Hypothalamus (tissue), 51 donors: ENCODE data around the gene CD300E.
A peak's percentile ranks its signal among the peaks of the same experiment; 100 is the strongest.
"Not testable (repeated sequence)": the region's sequence is repeated elsewhere in the genome, so short reads cannot be mapped to it uniquely, and the experiment has no call there.

ENCODE experiments used
- DNase-seq, 51 donors: peaks; one replicate each; lab custom pipeline; 2025; lab: John Stamatoyannopoulos, UW

The CD300E gene

DNA sequence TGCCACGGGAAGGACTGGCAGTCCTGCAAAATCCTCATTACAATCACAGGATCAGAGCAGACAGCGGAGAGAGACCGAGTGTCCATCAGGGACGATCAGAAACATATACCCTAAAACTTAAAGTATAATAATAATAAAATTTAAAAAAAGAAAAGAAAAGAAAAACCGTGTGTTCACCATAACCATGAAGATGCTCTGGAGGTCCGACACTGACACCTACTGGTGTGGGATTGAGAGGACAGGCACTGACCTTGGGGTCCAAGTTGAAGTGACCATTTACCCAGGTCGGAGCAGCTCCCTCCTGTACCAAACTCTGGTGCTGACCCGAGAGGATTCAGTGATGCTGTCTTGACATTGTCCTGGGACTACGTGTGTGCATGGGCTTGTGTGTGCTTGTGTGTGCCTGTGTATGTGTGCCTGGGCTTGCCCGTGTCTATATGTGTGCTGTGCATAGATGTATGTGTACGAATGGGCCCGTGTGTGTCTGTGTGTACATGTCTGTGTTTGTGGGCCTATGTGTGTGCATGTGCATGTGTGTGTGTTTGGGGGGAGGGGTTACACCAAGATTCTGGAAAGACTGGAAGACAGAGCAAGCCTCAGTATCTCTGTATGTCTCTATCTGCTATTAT, 21.5 kb downstream of the CD300E start:
- peak in 6 of 51 donors; percentile 9 to 18 (median 15) for DNase-seq

DNA sequence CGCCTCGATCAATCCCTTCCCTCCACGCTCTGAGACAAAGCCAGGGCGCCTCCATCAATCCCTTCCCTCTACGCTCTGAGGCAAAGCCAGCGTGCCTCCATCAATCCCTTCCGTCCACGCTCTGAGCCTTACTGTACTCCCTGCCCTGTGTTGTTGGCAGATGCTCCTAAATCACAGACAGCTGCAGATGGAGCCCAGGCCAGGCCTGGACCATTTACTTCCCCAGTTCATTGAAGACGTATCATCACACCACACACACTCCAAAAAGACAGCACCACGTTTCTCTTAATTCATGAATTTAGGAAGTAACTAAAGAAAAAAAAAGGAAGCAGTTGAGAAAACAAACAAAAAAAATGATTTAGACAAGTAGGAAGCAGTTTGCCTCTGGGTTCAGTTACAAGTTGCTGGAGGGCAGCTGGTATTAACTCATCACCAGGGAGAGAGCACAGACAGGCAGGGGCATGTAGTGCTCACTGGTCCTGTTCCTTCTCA, 24.0 kb downstream of the CD300E start:
- DNase-seq = no peak

DNA sequence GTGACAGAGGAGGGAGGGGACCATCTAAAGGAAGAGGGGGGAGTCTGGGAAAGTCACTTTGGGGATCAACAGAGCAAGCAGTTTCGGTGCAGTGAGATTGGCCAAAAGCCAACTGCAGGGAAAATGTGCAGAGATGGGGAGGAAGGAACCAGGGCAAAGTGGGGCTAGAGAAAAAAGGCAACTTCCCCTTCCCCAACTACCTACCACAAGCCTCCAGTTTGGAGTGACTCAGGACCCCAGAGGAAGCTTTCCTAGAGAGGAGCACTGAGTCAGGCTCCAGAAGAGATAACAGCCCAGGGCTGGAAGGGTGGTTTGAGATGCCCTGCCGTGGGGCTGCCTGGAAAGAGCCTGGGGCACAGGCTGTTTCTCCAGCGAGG, 24.5 kb downstream of the CD300E start:
- DNase-seq = no peak

DNA sequence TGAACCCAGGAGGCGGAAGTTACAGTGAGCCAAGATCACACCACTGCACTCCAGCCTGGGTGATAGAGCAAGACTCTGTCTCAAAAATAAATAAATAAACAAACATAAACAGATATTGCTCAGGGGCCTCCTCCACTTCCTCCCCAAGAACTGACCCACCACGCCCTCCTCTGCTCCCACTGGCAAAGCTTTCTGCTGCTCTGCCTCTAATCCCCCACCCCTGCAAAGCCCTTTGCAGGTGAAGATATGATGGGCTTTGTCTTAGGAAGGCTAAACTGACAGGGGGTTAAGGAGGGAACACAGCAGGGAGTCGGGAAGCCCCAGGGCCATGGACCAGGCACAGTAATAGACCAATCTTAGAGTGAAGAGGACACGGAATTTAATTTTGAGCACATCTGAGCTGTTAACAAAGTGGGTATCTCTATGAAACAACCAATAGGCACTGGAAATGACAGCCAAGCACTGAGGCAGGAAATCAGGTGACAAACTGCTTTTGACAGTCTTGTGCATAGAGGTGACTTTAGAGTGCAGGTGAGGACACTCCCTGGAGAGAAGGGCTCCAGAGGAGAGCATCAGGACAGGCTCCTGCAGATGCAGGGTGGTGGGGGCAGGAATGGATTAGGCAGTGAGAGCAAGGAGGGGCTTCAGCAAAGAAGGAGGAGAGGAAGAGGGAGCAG, 25.1 kb downstream of the CD300E start:
- no peak for DNase-seq

DNA sequence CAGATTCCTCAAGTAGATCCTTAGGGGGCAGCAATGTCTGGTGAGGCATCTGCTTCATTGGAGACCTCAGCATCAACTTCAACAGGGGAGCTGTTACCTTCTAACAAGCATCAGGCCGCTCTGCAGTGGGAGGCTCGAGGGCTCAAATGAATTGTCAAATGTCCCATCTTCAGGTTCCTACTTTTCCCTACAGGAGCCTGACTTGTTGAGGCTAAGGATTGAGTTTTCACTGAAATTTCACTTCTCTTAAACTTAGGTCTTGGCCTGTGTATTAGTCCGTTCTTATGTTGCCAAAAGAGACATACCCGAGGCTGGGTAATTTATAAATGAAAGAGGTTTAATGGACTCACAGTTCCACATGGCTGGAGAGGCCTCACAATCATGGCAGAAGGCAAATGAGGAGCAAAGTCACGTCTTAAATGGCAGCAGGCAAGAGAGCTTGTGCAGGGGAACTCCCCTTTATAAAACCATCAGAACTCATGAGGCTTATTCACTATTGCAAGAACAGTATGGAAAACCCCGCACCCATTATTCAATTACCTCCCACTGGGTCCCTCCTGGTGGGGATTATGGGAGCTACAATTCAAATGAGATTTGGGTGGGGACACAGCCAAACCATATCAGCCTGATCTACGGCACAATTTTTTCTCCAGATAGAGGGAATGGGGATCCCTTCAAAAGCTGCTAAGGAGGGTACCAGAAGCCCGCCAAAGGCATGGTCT, 26.3 kb downstream of the CD300E start:
- DNase-seq = no peak

DNA sequence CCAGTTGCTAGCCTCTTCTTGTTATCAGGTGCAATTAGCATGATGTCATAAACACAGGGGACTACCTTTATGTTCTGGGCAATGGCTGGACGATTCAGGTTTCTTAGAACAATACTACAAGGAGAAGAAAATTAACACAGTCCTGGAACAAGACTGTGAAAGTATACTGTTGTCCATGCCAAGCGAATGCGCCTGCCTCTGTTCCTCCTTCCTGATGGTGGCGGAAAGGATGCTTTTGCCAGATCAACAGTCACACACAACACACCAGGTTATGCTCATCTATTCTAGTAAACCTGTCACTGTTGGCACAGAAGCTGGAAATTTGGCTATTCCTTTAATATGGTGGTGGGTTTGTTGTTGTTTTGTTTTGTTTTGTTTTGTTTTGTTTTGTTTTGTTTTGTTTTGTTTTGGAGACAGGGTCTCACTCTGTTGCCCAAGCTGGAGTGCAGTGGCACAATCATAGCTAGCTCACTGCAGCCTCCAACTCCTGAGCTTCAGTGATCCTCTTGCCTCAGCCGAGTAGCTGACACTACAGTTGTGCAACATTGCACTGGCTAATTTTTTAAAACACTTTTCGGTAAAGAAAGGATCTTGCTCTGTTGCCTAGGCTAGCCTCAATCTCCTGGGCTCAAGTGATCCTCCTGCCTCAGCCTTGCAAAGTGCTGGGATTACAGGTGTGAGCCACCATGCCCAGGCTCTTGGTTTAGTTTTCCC, 28.3 kb downstream of the CD300E start:
- DNase-seq = no peak

DNA sequence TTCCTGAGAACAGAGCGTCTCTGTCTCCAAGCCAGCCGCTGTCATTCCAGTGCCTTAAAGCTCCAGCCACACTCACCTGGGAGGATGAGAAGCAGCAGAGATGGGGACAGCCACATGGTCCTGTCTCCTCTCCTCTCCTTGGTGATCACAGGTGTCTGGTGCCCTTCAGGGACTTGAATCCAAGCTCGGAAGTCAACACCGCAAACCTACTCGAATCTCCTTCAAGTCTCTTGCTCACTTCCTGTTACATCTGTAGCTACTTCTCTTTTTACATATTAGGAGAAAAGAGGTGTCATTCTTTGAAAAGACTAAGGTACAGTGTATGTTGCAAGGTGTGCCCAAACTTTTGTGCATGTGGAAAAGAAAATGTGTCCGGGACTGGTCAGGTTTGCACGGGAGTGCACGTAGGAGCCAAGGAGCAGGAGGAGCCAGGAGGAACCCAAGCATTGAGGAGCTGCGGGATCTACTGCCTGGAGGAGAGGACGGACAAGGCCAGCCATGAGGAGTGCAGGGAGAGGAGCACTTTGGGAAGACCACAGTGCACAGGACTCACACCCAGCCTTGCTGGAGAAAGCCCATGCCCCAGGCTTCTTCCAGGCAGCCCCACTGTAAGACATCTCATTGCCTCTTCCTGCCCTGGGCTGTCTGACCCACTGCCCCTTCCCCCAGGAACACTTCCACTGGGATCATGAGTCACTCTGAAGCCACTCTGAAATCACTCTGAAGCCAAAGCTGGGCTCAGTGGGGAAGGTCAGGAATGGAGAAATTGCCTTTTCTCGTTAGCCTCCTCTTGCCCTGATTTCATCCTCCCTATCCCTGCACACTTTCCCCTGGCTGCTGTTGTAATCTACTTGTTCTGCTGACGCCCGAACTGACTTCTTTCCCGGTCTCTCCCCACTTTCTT, 31.2 kb downstream of the CD300E start, which contains the start of gene CD300LD:
TSS of gene CD300LD (minus strand) at position 197 of the 904 bp plus-strand sequence. CDS start at position 116, 81 bp downstream.
- no peak for DNase-seq

DNA sequence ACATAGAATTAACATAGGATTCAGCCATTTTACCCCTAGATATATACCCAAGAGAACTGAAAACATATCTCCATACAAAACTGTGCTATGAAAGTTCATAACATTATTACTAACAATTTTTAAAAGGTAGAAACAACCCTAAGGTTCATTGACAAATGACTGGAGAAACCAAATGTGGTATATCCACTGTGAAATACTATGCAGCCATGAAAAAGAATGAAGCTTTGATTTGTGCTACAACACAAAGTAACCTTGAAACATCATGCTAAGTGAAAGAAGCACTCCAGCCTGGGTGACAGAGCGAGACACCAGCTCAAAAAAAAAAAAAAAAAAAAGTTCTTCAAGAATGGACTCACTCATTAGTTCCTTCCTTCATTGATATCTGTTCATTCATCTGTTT, 32.0 kb downstream of the CD300E start:
- DNase-seq = no peak

DNA sequence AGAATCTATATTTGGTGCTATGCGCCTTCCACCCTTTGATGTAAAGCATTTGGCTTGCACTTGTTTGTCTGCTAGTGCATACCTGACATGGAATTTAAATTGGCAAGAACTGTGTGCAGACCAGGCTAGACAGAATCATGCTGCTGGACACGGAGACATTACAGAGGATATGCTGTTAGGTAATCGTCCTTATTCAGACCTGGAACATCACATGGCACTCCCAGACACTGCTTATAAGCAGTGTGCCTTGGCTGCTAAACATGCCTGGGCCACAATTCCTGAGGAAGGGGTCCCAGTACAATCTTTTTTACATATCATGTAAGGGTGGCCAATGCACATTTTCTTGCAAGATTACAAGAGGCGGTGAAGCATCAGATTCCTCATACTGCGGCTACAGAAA, 37.8 kb downstream of the CD300E start:
- no peak for DNase-seq

DNA sequence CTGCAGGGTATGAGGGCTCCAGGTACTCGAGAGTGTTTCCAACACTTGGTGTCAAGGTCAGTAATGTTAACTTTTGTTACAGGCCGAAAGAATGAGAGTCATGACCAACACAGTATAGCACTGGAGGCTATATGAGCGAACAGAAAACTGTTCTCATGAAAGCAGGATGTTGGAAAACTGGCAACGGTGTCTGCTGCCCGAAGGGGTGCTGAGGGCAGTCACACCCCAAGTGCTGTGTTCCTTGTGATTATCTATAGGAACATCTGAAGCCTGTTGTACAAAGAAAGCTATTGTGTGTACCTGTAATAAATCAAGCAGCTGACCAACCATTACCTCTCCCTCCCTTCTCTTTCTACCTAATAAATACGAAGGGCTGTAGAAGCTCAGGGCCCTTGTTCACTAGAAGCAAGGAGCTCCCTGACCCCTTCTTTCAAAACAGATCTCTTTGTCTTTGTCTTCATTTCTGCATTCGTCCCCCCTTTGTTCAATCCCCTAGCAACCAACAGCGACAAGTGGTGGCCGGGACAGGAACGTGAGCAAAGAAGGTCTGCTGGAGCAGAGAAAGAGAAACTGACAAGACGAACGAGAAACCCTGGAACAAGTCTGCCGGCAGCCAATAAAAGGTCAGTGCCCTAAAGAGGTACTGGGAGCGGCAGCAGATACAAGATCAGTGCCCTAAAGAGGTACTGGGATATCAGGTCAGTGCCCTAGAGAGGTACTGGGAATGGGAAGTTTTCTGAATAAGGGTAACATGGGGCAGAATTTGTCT, 39.1 kb downstream of the CD300E start:
- no peak for DNase-seq

DNA sequence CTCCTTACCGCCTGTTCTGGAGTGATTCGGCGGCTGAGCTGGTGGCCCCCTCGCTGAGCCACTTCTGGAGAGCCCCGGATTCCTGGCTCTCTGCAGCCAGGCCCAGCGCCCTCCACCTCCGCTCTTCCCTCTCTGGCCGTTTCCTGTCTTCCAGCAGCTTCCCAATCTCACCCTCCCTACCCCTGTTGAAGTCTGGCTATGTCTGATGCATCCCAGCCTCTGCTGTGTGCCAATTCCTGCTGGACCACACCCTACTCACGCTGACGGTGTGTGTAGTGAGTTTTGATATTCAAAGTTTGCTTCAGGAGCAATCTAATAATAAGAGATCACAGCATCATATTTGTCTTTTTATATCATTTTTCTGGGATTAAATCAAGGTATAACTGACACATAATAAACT, 40.9 kb downstream of the CD300E start:
- DNase-seq = no peak

DNA sequence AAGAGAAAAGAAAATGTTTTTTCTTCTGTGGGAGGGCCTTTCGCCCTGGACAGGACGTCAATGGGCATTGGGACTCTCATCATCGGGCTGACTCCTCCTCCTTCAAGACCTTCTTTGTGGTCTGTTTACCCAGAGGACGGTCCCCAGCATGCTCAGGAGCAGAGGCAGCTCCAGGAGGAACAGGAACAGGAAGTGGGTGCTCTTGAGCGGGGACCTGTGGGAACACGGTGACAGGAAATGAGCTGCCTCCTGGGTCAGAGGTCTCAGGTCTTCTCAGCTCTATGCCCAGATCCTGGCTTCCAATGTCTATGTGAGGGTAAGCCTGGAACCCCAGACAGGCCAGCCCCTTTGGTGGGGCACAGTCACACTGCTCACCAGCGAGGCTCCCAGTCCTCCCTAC, 43.6 kb downstream of the CD300E start:
- DNase-seq = no peak

DNA sequence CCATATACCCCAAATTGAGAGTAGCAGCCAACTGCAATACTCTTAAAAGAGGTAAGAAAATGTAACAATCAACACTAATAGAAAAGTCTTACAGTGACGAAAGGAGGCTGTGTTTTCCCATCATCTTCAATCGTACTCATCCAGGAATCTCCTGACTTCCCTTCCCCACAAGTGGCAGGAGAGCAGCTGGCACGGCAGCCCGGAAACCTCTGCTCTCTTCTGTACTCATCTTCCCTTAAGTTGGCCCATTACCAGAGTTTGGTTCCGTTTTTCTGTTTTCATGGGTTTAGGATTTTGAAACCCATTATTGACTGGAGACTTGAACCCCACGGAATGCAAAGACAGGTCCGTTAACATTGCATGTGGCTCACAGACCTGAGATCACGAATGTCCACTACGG, 44.6 kb downstream of the CD300E start:
- DNase-seq = no peak

DNA sequence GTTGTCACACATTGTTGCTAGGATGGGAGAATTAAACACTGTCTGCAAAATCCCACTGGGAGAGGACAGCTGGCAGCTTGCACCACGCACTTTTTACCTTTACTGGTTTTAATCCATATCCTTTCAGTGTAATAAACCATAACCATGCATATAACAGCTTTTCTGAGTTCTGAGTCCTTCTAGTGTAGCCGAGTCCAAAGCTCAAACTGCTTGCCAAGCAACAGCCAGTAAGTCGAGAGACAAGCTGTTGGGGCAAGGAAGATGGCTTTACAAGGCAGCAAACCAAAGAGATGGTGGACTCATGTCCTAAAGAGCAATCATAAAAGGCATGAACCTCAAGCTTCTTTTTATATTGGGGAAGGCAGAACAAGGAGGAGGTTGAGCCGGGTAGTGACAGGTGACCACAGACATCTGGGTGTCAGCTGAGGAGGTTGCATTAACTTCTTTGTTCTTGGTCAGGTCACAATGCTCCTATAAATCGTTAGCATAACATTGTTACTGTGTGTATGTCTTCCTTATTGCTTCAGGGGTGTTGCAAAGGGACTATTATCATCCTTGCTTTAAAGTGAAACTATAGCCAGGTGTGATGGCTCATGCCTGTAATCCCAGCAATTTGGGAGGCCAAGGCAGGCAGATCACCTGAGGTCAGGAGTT, 48.9 kb downstream of the CD300E start:
- no peak for DNase-seq

DNA sequence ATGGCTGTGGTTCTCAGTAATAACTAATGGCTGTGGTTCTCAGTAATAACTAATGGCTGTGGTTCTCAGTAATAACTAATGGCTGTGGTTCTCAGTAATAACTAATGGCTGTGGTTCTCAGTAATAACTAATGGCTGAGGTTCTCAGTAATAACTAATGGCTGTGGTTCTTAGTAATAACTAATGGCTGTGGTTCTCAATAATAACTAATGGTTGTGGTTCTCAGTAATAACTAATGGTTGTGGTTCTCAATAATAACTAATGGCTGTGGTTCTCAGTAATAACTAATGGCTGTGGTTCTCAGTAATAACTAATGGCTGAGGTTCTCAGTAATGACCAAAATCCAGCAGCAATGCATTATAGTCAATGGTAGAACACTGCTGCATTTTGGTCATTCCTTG, 49.9 kb downstream of the CD300E start:
- DNase-seq = not testable (repeated sequence)

DNA sequence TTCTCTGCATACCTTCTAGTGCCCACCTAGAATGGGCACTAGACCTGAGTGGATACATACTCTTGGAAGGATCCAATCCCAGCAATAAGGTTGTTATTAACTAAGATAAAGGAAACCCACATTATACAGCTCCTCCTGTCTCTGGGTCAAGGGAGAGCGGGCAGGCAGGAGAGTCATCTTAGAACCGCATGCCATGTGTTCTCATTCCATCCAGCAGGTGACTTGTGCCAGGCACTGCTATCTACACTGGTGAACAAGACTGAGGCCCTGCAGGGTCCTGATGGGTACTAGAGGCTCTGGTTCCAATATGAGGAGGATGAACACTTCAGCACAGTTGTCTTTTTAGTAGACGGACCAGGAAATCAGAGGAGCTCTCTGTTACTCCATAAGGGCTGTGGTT, 50.4 kb downstream of the CD300E start:
- no peak for DNase-seq

DNA sequence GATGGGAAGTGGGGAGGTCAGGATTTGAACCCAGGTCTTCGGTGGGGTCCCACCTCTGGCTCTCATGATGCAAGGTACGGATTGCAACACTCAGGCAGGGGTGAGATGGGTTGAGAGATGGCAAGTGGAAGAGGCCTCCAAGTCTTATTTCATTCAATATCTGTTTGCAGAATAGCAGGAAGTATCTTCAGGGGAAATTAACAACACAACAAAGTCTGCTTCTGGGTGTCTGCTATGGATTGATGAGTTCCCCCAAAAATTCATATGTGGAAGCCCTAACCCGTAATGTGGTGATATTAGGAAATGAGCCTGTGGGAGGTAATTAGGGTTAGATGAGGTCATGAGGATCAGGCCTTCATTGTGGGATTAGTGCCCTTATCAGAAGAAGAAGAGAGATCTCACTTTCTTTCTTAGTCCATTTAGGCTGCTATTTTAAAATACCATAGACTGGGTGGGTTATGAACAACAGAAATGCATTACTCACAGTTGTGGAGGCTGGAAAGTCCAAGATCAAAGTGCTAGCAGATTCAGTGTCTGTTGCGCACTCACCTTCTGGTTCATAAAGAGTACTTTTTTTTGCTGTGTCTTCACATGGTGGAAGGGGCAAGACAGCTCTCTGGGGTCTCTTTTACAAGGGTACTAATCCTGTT, 51.8 kb downstream of the CD300E start:
- DNase-seq = no peak
